DMS53 (cell line): Measurements from ENCODE around the gene RTP1.

Experiments used
- DNase-seq: peaks from one replicate; lab custom pipeline; 2025; lab: John Stamatoyannopoulos, UW

RTP1 gene

GRCh38 chr3:187242435-187242834, 45.1 kb downstream of the RTP1 start:
- no peak for DNase-seq

DNA sequence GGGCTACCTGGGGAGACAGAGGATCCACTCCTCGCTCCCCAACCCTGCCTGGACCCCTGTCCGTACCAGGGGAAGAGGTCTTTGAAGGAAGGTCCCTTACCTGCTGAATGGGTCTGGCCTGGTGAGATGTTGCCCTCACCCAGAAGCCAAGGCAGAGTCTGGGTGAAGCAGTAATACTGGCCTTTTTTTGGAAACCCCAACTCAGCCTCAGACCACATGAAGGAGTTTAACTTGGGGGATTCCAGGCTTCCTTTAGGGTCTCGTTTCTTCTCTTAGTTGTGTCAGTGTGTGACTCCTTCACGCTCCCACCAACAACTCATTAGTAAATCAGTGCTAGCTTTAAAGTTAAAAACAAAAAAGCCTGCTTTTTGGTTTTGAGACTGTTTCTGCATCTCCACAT, 45.6 kb downstream of the RTP1 start:
- DNase-seq: no peak

- DNase-seq: no peak
These were observed 46.7 kb downstream of the RTP1 start for GRCh38 chr3:187243933-187244524.

GRCh38 chr3:187247398-187247797, 50.1 kb downstream of the RTP1 start:
- DNase-seq: no peak
